G401 (cell line): ENCODE results near the gene SMIM5. TPM values are rescaled to one million over a fixed set of nuclear protein-coding genes. Genes with fewer than 3 reads are reported as not detected.

Source experiments
- DNase-seq: peaks from one replicate; pipeline ENCODE4 v3.0.0-alpha.2; 2015; ENCODE audit warnings: low spot score
- in situ Hi-C: cut with HindIII; loops from 2 replicates; pipeline ENCODE4 v1.10.0; 2016; ENCODE audit warnings: low sequenced_read_pairs, mixed read lengths
- total RNA-seq: library from RNA; depleted of rRNA; stranded (reverse); fragments of >200 nt; shearing (Covaris generic); gene quantifications from 2 replicates; pipeline ENCODE4 v1.2.3, GENCODE V29; 2014

The SMIM5 gene
- total RNA-seq, 1 experiment from 2014 or later: not detected

DNA sequence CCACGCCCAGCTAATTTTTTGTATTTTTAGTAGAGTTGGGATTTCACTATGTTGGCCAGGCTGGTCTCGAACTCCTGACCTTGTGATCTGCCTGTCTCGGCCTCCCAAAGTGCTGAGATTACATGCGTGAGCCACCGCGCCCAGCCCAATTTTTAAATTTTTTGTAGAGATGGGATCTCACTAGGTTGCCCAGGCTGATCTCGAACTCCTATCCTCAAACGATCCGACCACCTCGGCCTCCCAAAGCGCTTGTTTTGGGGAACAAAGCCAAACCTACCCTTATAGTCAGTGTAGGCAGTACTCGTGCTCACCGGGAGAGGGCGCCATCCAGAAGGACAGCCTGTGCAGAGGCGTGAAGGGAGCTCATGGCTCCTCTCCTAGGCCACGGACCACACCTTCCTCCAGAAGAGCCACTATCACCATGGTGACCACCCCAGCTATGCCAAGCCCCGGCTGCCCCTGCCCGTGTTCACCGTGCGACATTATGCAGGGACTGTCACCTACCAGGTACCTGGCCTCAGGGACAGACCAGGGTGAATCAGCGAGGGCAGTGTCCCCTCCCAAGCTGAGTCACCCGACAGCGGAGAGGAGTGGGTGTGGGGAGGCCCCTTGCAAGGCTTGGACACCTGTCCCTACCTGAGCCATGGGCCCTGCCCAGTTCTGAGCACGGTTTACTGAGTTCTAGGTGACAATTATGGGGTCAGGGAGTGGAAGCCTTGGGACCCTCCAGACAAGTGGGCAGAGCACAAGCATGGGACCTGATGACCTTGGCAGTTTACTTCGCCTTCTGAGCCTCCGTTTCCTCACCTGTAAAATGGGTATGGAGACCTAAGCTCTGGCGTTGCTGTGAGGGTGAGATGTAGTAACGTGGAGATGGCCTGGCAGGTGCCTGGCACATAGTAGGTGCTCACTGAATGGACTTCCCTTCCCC lies 31.9 kb upstream of the SMIM5 start:
- in situ Hi-C loops: no loop called here
- peak; percentile 47 for DNase-seq

DNA sequence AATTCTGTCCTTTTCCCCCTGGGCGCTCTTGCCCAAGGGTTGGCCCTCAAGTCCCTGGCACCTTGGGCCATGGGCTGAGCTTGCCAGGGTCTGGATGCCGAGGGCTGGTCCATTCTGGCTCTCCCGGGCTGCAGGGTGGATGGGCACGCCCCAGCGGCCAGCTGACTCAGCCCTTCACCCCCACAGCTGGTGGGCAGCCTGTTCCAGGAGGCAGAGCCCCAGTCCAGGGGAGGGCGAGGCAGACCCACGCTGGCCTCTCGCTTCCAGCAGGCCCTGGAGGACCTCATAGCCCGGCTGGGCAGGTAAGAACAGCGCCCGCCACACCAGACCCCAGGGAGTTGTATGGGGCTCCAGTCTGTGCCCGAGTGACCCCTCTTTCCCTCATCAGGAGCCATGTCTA lies 30.6 kb upstream of the SMIM5 start:
- no peak for DNase-seq
- in situ Hi-C loops: no loop called here

DNA sequence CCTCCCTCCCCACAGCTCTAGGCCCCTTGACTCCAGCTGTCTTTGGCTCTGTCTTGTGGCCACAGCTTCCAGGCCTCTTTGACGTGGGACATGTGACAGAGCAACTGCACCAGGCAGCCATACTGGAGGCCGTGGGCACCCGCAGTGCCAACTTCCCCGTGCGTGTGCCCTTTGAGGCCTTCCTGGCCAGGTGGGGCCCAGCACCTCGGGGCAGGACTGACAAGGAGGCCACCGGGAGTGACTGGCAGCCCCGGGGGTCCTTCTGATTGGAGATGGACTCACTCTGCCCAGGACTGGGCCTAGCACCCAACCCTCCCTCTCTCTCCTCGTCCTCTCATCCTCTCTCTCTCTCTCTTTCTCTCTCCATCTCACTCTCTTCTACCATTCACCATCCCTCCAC lies 30.1 kb upstream of the SMIM5 start:
- DNase-seq: no peak
- in situ Hi-C loops: no loop called here

DNA sequence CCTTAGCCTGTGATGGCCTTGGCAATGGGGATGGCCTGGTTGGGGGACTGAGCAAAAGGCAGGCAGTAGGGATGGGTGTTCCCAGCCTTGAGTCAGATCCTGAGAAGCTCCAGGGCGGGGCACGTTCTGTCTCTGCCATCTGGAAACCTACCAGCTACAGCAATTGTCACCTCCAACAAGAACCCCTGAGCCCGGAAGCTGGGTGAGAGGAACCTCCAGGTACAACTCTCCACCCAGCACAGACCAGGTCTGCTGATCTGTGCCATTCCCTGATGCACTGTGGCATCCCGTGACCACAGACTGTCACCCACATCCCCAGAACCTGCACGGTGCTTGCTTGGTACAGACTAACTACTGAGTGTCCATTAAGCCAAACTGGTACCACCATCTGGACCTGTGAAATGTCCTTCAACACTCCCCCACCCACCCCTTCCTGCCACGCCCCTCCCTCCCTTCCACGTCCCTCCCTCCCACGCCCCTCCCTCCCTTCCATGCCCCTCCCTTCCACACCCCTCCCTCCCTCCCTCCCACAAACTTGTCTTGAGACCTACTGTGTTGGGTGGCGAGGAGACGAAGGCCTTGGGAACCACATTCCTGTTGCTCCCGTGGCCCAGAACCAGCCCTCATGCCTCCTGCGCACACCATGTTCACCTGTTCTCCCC lies 29.1 kb upstream of the SMIM5 start:
- in situ Hi-C loops: no loop called here
- DNase-seq: no peak

DNA sequence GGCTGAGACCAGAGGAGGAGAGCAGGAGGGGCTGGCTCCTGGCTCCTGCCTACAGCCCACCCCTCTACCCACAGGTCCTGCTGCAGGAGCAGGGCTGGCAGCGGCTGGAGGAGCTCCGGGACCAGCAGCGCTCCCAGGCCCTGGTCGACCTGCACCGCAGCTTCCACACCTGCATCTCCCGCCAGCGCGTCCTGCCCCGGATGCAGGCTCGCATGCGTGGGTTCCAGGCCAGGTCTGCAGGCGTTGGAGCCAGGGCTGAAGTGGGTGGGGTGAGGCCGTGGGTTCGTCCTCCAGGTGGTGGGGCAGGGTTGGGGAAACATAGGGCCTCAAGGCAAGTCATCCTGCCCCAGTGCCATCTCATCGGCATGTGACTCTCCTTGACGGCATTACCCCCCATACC lies 27.4 kb upstream of the SMIM5 start:
- in situ Hi-C loops: no loop called here
- no peak for DNase-seq

DNA sequence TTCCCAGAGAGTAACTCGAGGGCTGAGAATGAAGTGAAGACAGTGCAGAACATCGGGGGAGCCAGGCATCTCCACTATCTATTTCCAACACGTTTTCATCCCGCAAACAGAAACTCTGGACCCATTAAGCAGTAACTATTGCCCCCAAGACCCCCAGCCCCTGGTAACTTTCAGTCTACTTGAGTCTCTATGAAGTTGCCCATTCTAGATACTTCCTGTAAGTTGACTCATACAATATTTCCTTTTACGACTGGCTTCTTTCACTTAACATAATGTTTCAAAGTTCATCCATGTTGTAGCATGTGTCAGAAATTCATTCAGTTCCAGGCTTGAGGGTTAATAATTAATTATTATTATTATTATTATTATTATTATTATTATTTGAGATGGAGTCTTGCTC lies 26.1 kb upstream of the SMIM5 start:
- no peak for DNase-seq

DNA sequence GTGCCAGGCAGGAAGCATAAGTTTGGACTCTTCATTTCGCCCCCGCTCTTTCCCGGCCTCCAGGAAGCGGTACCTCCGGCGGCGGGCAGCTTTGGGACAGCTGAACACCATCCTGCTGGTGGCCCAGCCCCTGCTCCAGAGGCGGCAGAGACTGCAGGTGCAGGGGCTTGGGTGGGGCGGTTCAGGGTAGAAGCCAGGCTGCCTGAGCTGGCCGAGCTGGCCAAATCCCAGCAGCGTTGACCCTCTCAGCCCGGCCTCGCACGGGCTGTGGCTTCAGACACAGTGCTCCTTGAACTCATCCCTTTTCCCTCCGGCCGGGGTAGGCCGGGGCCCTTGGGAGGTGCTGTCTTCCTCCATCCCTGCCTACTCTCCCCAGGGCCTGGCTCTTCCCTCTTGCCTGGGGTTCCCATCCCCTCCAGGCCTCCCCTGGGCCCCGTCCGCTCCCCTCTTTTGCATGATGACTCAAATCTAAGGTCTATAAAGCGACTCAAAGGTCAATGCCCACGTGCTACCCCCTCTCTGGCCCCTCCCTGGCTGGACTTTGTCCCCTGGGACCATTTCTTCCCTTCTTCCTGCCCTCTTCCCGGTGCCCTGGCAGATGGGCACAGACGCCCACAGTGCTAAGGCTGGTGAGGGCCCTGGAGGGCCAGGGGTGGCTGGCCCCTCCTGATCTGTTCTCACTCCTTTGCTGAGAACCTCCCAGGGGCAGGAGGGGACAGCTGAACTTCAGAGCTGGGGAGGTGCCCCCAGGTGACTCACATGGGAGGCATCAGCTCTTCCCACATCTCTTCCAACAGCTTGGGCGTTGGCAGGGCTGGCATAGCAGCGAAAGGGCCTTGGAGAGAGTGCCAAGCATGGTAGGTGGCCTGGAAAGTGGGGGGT lies 22.9 kb upstream of the SMIM5 start:
- DNase-seq: no peak
- in situ Hi-C loops: no loop called here

More for the DNA sequence above, 26.1 kb upstream of the SMIM5 start:
- in situ Hi-C loops: no loop called here

DNA sequence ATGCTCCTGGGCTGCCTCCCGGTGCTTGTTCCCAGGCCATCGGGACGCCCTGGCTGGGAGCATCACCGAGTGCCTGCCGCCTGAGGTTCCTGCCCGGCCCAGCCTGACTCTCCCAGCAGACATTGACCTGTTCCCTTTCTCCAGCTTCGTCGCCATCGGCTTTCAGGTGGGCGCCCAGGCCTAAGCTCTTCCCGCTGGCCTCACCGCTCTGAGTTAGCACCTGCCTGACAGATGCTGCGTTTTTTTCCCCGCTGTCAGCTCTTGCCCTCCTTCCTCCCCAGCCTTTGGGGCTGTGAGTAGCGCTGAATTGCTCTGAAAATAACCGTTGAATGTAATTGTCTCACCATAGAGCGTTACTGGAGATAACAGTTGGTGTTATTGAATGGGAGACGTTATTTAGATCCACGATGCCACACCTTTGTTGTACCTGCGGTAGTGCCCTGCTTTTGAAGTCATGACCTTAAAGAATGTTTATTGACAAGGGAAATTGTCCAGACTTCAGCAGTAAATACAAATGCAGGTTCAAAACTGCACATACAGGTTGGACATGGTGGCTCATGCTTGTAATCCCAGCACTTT lies 21.3 kb upstream of the SMIM5 start:
- no peak for DNase-seq
- in situ Hi-C loops: no loop called here

DNA sequence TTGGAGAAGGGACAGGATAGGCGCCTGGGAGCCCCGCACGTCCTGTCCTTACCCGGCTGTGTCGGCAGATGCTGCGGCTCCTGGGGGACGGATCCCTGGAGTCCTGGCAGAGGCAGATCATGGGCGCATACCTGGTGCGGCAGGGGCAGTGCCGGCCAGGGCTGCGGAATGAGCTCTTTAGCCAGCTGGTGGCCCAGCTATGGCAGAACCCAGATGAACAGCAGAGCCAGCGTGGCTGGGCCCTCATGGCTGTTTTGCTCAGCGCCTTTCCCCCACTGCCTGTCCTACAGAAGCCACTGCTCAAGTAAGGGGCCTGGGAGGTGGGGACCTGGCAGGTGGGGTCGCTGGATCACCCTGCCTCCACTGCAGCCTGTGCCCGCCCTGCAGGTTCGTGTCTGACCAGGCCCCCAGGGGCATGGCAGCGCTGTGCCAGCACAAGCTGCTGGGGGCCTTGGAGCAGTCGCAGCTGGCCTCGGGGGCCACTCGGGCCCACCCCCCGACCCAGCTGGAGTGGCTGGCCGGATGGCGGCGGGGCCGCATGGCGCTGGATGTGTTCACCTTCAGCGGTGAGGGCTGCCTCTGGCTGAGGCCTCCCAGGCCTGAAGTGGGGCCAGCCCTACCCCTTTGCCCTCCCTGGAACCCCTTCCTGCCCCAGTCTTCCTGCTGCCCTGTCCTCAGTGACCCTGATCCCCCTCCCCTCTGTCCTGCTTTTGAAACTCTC lies 20.2 kb upstream of the SMIM5 start:
- in situ Hi-C loops: no loop called here
- no peak for DNase-seq

DNA sequence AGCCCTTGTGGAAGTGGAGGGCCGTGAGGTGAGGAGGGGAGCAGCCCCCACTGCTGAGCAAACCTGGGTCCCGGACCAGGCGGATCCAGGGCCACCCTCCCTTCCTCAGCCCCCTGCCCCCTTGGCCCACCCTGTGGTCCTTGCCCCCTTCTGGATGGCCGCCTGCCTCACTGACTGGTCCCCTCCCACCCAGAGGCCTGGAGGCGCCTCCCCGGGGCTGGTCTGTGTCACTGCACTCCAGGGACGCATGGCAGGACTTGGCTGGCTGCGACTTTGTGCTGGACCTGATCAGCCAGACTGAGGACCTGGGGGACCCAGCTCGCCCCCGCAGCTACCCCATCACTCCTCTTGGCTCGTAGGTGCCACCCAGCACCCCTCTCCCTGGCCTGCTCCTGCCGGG lies 19.2 kb upstream of the SMIM5 start:
- in situ Hi-C loops: no loop called here
- no peak for DNase-seq

DNA sequence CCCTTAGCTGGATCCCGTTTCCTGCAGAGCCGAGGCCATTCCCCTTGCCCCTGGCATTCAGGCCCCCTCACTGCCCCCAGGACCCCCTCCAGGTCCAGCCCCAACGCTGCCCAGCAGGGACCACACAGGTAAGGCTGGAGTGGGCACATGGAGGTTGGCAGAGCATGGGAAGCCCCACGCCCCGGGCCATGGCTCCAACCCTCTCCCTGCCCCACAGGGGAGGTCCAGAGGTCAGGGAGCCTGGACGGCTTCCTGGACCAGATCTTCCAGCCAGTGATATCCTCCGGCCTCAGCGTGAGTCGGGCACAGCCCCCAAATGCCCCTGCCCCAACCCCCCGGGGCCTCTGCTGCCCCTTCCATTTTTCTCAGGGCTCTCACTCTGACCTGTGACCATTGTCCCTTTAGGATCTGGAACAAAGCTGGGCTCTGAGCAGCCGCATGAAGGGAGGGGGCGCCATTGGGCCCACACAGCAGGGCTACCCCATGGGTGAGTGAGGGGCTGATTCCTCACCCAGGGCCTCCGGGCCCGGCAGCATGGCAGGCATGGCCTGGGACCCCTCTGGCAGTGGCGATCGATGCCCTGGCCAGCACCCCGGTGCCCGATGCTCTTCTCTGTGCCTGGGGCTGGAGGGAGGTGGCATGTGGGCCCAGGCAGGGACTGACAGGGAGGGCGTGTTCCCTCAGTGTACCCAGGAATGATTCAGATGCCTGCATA lies 18.5 kb upstream of the SMIM5 start:
- in situ Hi-C loops: no loop called here
- DNase-seq: no peak

DNA sequence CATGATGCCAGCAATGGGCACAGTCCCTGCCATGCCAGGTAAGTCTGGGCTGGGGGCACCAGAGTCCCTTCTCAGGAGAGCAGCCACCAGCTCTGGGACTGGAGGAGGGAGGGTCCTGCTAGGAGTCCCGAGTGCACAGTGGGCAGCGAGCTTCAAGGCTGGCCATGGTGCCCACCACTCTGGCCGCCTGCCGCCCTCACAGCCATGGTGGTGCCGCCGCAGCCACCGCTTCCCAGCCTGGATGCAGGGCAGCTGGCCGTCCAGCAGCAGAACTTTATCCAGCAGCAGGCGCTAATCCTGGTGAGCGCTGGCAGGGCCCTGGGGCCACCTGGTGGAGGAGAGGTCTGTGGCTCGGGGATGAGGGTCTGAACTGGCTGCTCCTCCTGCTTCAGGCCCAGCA lies 17.9 kb upstream of the SMIM5 start:
- in situ Hi-C loops: no loop called here
- DNase-seq: no peak

DNA sequence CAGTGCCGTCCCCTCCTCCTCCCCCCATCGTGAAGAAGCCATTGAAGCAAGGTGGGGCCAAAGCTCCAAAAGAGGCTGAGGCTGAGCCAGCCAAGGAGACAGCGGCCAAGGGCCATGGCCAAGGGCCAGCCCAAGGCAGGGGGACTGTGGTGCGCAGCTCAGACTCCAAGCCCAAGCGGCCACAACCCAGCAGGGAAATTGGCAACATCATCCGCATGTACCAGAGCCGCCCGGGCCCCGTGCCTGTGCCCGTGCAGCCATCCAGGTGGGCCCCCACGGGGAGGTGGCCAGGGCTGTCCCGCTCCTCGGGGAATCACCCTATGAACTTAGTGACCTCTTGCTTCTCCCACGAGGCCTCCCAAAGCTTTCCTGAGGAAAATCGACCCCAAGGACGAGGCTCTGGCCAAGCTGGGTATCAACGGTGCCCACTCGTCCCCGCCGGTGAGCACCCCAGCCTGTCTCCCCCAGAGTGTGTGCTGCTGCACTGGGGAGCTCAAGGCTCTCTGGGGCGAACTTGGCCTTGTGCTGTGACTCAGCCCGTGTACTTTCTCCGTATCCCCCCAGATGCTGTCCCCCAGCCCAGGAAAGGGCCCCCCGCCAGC lies 16.6 kb upstream of the SMIM5 start:
- in situ Hi-C loops: no loop called here
- DNase-seq: no peak

DNA sequence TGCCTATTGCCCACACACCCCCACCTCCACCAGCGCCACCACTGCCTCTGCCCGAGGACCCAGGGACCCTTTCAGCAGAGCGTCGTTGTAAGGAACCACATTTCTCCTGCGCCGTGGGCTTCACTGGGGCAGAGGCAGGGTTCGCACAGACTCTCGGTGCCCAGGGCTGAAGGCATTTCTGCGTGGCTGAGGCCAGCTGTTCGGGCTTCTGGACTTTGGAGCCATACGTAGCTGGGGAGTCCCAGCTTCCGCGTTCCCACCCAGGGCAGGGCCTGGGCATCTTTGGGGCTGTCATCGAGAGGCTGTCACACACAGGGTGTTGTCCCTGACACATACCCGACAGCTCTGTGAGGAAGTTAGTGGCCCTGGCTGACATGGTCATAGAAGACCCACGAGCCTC lies 16.0 kb upstream of the SMIM5 start:
- DNase-seq: no peak
- in situ Hi-C loops: no loop called here

DNA sequence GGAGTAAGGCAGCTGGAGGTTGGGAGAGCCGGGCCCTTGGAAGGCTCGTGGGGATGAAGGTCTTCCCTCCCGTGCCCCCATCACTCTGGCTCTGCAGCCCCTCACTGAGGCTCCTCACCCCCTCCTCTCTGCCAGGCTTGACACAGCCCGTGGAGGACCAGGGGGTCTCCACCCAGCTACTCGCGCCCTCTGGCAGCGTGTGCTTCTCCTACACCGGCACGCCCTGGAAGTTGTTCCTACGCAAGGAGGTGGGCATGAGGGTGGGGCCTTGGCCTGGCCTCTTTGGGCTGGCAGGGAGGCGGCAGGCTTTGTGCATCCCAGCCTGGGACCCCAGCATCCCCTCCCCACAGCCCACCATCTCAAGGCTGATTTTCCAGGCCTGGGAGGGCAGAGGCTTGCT lies 15.6 kb upstream of the SMIM5 start:
- DNase-seq: no peak
- in situ Hi-C loops: no loop called here

DNA sequence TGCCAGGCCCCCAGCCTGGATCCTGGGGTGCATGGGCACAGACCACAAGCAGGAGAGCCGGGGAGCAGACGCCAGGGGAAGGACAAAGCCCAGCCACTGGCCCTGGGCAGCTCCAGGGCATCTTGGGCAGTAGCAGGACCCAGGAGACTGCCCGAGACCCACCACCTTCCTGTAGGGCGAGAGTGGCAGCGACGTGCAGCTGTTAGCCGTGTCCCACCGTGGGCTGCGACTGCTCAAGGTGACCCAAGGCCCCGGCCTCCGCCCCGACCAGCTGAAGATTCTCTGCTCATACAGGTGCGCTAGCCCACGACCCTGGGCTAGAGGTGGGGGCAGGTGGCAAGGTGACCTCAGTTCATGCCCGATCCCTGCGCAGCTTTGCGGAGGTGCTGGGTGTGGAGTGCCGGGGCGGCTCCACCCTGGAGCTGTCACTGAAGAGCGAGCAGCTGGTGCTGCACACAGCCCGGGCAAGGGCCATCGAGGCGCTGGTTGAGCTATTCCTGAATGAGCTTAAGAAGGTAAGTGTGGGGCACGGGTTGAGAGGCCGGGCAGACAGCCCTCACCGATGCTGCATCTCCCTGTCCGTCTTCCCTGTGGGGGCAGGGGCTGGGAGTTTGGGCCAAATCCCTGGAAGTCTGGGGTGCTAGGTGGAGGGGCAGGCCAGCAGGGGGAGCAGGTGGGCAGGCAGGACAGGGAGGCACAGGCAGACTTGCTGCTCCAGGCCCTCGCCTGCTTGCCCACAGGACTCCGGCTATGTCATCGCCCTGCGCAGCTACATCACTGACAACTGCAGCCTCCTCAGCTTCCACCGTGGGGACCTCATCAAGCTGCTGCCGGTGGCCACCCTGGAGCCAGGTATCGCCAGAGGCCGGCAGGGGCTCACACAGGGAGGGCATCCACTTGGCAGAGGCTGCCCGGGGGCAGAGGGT lies 13.5 kb upstream of the SMIM5 start:
- peak; percentile 86 for DNase-seq
- in situ Hi-C loops: no loop called here

DNA sequence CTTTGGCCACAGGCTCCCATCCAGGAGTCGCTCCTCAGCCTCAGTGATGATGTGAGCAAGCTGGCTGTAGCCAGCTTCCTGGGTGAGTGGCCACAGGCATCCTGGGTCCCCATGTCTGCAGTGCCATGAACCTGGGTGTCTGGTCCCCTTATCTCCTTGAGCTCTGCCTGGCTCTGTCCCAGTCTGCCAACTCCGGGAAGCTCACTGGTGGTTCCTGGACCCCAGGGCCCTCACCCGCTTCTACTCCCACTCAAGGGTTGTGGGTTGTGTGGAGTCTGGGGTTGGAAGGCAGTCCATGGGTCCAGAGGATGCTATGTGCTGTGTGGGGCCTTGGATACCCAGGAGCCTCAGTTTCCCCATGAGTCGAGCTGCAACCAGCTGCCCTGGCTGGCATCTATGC lies 11.7 kb upstream of the SMIM5 start:
- in situ Hi-C loops: no loop called here
- no peak for DNase-seq
